SK-N-MC (cell line): Measurements from ENCODE around the gene COMMD1.
A peak's percentile ranks its signal among the peaks of the same experiment; 100 is the strongest.
"Not testable (repeated sequence)": the region's sequence is repeated elsewhere in the genome, so short reads cannot be mapped to it uniquely, and the experiment has no call there.

Source experiments
- DNase-seq: peaks from one replicate; pipeline ENCODE4 v3.0.0-alpha.2; 2011; ENCODE audit warnings: low read depth, low spot score
- H3K27ac ChIP-seq: fragments of 200-600 bp; sonication (generic); 2 replicates; pipeline ENCODE4 v1.5.1; 2016; ENCODE audit warnings: mixed run types
- H3K36me3 ChIP-seq: fragments of 200-600 bp; sonication (generic); 2 replicates; pipeline ENCODE4 v1.6.1; 2017; ENCODE audit warnings: antibody characterized with exemption, low read length, mixed read lengths; ENCODE audit not compliant: insufficient read depth
- H3K4me3 ChIP-seq: fragments of 200-600 bp; sonication (generic); 2 replicates; pipeline ENCODE4 v1.5.1; 2016
- H3K9ac ChIP-seq: fragments of 200-600 bp; sonication (generic); 2 replicates; pipeline ENCODE4 v1.8.0; 2017; ENCODE audit warnings: mixed run types, mixed read lengths; ENCODE audit not compliant: insufficient read length
- H3K9me3 ChIP-seq: fragments of 200-600 bp; sonication (generic); 2 replicates; pipeline ENCODE4 v1.6.1; 2017; ENCODE audit warnings: low read depth, mild to moderate bottlenecking, antibody characterized with exemption, low read length, moderate library complexity, mixed read lengths
- EZH2 ChIP-seq: fragments of 200-600 bp; sonication (generic); IDR thresholded peaks from one replicate; pipeline ENCODE4 v1.6.1; 2017; ENCODE audit warnings: antibody characterized with exemption
- FOXP2 ChIP-seq: optimal IDR thresholded peaks from 2 replicates; pipeline ENCODE3; 2011; ENCODE audit warnings: mild to moderate bottlenecking, moderate library complexity; ENCODE audit not compliant: insufficient read depth; ENCODE audit errors: extremely low read length, control extremely low read depth
- POLR2AphosphoS5 ChIP-seq: IDR thresholded peaks from 2 replicates; pipeline ENCODE4 v1.6.1; 2012; ENCODE audit warnings: mild to moderate bottlenecking, low read depth, low read length, borderline replicate concordance

COMMD1 gene

GRCh38 chr2:62101886-62102285, 196.4 kb downstream of the COMMD1 start:
- no peaks in the 10 kb centered on the region for H3K9me3 ChIP-seq
- TF ChIP-seq POLR2AphosphoS5 (no peak), FOXP2 (no peak), EZH2 (no peak)
- H3K4me3 ChIP-seq: no peak overlapping the region
- H3K36me3 ChIP-seq: no peaks in the 10 kb centered on the region
- DNase-seq: no peak
- no peak overlapping the region for H3K9ac ChIP-seq
- no peak overlapping the region for H3K27ac ChIP-seq

GRCh38 chr2:62102402-62102920, 197.0 kb downstream of the COMMD1 start:
- H3K4me3 ChIP-seq: no peak overlapping the region
- TF ChIP-seq EZH2: no peak
- TF ChIP-seq FOXP2: no peak
- TF ChIP-seq POLR2AphosphoS5: no peak
- H3K36me3 ChIP-seq: no peaks in the 10 kb centered on the region
- DNase-seq: no peak
- no peak overlapping the region for H3K9ac ChIP-seq
- no peak overlapping the region for H3K27ac ChIP-seq
- H3K9me3 ChIP-seq: no peaks in the 10 kb centered on the region

- Histone ChIP-seq H3K4me3 (no peak overlapping the region), H3K27ac (no peak overlapping the region), H3K9ac (no peak overlapping the region), H3K9me3 (no peaks in the 10 kb centered on the region), H3K36me3 (no peaks in the 10 kb centered on the region)
- no peak for DNase-seq
- no peak for TF ChIP-seq POLR2AphosphoS5
- no peak for TF ChIP-seq FOXP2
- TF ChIP-seq EZH2: no peak
Measured at GRCh38 chr2:62109554-62109953, 204.1 kb downstream of the COMMD1 start.

- H3K9me3 ChIP-seq: no peaks in the 10 kb centered on the region
- H3K36me3 ChIP-seq: no peaks in the 10 kb centered on the region
- H3K9ac ChIP-seq: no peak overlapping the region
- no peak for DNase-seq
- H3K4me3 ChIP-seq: no peak overlapping the region
- TF ChIP-seq FOXP2 (no peak), EZH2 (no peak), POLR2AphosphoS5 (no peak)
- no peak overlapping the region for H3K27ac ChIP-seq
Measured at GRCh38 chr2:62110415-62111025, 205.0 kb downstream of the COMMD1 start.

GRCh38 chr2:62112179-62112578, 206.7 kb downstream of the COMMD1 start:
- peak; percentile 10 for DNase-seq
- no peak for TF ChIP-seq EZH2
- Histone ChIP-seq H3K4me3 (no peak overlapping the region), H3K27ac (no peak overlapping the region), H3K9me3 (no peaks in the 10 kb centered on the region), H3K9ac (no peak overlapping the region), H3K36me3 (no peaks in the 10 kb centered on the region)

GRCh38 chr2:62114564-62114963, 209.1 kb downstream of the COMMD1 start:
- H3K4me3 ChIP-seq: no peak overlapping the region
- no peaks in the 10 kb centered on the region for H3K36me3 ChIP-seq
- no peak for DNase-seq
- TF ChIP-seq POLR2AphosphoS5: no peak
- no peak for TF ChIP-seq EZH2
- no peak for TF ChIP-seq FOXP2
- H3K27ac ChIP-seq: no peak overlapping the region
- no peak overlapping the region for H3K9ac ChIP-seq
- H3K9me3 ChIP-seq: no peaks in the 10 kb centered on the region

- TF ChIP-seq FOXP2: no peak
- TF ChIP-seq EZH2: no peak
- TF ChIP-seq POLR2AphosphoS5: no peak
- H3K4me3 ChIP-seq: no peak overlapping the region
- no peak overlapping the region for H3K9ac ChIP-seq
- H3K27ac ChIP-seq: no peak overlapping the region
- H3K9me3 ChIP-seq: no peaks in the 10 kb centered on the region
- DNase-seq: no peak
- no peaks in the 10 kb centered on the region for H3K36me3 ChIP-seq
Measured at GRCh38 chr2:62116983-62117382, 211.5 kb downstream of the COMMD1 start.

GRCh38 chr2:62118160-62118559, 212.7 kb downstream of the COMMD1 start:
- TF ChIP-seq POLR2AphosphoS5 (no peak), FOXP2 (no peak), EZH2 (no peak)
- H3K4me3 ChIP-seq: no peak overlapping the region

GRCh38 chr2:62119311-62119974, 214.0 kb downstream of the COMMD1 start:
- no peak overlapping the region for H3K4me3 ChIP-seq
- no peaks in the 10 kb centered on the region for H3K9me3 ChIP-seq
- no peaks in the 10 kb centered on the region for H3K36me3 ChIP-seq
- no peak for TF ChIP-seq FOXP2
- no peak for TF ChIP-seq EZH2
- TF ChIP-seq POLR2AphosphoS5: no peak
- H3K9ac ChIP-seq: no peak overlapping the region
- no peak overlapping the region for H3K27ac ChIP-seq
- DNase-seq: no peak

More at GRCh38 chr2:62118160-62118559, 212.7 kb downstream of the COMMD1 start:
- DNase-seq: no peak
- Histone ChIP-seq H3K36me3 (no peaks in the 10 kb centered on the region), H3K27ac (no peak overlapping the region), H3K9me3 (no peaks in the 10 kb centered on the region), H3K9ac (no peak overlapping the region)

GRCh38 chr2:62126239-62126638, 220.8 kb downstream of the COMMD1 start:
- H3K4me3 ChIP-seq, H3K36me3 ChIP-seq, H3K9me3 ChIP-seq, DNase-seq, H3K9ac ChIP-seq, H3K27ac ChIP-seq: not testable (repeated sequence)
